SU-DHL-6 (cell line): ENCODE measurements around the gene HELT.

Experiments used
- H2AFZ ChIP-seq: fragments of 200-600 bp; sonication (generic); 2 replicates; pipeline ENCODE4 v1.6.1; 2014; ENCODE audit warnings: low read depth, mild to moderate bottlenecking, moderate library complexity, mixed read lengths, antibody characterized with exemption, low read length; ENCODE audit not compliant: severe bottlenecking
- H3F3A ChIP-seq: fragments of 200-600 bp; shearing (Covaris generic); 2 replicates; pipeline ENCODE4 v1.6.0; 2016; ENCODE audit warnings: antibody characterized with exemption, mild to moderate bottlenecking; ENCODE audit not compliant: insufficient read depth
- H3K27ac ChIP-seq: fragments of 200-600 bp; sonication (generic); 2 replicates; pipeline ENCODE4 v1.5.1; 2016; ENCODE audit warnings: low read depth, mild to moderate bottlenecking, low read length, moderate library complexity, mixed read lengths
- H3K27me3 ChIP-seq: fragments of 200-600 bp; sonication (generic), shearing (Covaris generic); 2 replicates; pipeline ENCODE4 v1.6.0; 2014; ENCODE audit warnings: mild to moderate bottlenecking, low read length
- H3K36me3 ChIP-seq: fragments of 200-600 bp; sonication (generic); 2 replicates; pipeline ENCODE4 v1.6.1; 2014; ENCODE audit warnings: mild to moderate bottlenecking, low read length, mixed read lengths
- H3K4me2 ChIP-seq: fragments of 300-600, 200-600 bp; shearing (Covaris generic), sonication (generic); 2 replicates; pipeline ENCODE4 v1.6.0; 2014; ENCODE audit warnings: low read length, low read depth, mild to moderate bottlenecking; ENCODE audit not compliant: poor library complexity, severe bottlenecking
- H3K4me3 ChIP-seq: fragments of 200-600 bp; sonication (generic); 2 replicates; pipeline ENCODE4 v1.5.1; 2014; ENCODE audit warnings: antibody characterized with exemption, low read length, mild to moderate bottlenecking, mixed read lengths; ENCODE audit not compliant: insufficient read depth, poor library complexity, severe bottlenecking
- H3K79me2 ChIP-seq: fragments of 200-600 bp; sonication (generic); 2 replicates; pipeline ENCODE4 v1.6.1; 2014; ENCODE audit warnings: mild to moderate bottlenecking, low read length, moderate library complexity; ENCODE audit not compliant: insufficient read depth
- H3K9ac ChIP-seq: fragments of 200-600 bp; sonication (generic); 2 replicates; pipeline ENCODE4 v1.7.0; 2014; ENCODE audit warnings: mild to moderate bottlenecking, low read length
- H3K9me2 ChIP-seq: fragments of 200-600 bp; sonication (generic); replicated peaks from 2 replicates; pipeline ENCODE4 v1.6.1; 2014; ENCODE audit warnings: low read length; ENCODE audit not compliant: insufficient read depth
- H3K9me3 ChIP-seq: fragments of 200-600 bp; sonication (generic); 2 replicates; pipeline ENCODE4 v1.6.1; 2014; ENCODE audit warnings: low read length, mixed read lengths; ENCODE audit not compliant: insufficient read depth
- H4K20me1 ChIP-seq: fragments of 200-600 bp; sonication (generic); 2 replicates; pipeline ENCODE4 v1.6.1; 2014; ENCODE audit warnings: low read depth, mild to moderate bottlenecking, antibody characterized with exemption, low read length, moderate library complexity, mixed read lengths
- EZH2phosphoT487 ChIP-seq: fragments of 200-600 bp; sonication (generic), shearing (Covaris generic); conservative IDR thresholded peaks from 2 replicates; pipeline ENCODE4 v1.6.1; 2018; ENCODE audit warnings: mild to moderate bottlenecking, antibody characterized with exemption, low read length, moderate library complexity, mixed read lengths
- TF ChIP-seq, protein P1 (sequence below): fragments of 200-600 bp; sonication (generic); IDR thresholded peaks from one replicate; pipeline ENCODE4 v1.5.1; 2017; ENCODE audit warnings: antibody characterized with exemption, mild to moderate bottlenecking, low read length, moderate library complexity; ENCODE audit not compliant: insufficient read depth, poor library complexity, severe bottlenecking

Gene HELT

DNA sequence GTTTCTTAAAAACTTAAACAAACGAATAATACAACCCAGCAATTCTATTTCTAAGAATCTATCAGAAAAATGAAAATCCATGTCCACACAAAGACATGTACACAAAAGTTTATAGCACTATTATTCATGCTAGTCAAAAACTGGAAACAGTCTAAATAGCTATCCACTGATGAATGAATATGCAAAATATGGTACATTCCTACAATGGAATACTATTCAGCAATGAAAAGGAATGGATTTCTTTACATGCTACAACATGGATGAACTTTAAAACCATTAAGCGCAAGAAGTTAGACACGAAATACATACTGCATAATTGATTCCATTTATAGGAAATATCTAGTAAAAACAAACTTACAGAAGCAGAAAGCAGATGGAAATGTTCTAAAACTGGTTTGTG lies 43.3 kb downstream of the HELT start:
- TF ChIP-seq, protein P1, sequence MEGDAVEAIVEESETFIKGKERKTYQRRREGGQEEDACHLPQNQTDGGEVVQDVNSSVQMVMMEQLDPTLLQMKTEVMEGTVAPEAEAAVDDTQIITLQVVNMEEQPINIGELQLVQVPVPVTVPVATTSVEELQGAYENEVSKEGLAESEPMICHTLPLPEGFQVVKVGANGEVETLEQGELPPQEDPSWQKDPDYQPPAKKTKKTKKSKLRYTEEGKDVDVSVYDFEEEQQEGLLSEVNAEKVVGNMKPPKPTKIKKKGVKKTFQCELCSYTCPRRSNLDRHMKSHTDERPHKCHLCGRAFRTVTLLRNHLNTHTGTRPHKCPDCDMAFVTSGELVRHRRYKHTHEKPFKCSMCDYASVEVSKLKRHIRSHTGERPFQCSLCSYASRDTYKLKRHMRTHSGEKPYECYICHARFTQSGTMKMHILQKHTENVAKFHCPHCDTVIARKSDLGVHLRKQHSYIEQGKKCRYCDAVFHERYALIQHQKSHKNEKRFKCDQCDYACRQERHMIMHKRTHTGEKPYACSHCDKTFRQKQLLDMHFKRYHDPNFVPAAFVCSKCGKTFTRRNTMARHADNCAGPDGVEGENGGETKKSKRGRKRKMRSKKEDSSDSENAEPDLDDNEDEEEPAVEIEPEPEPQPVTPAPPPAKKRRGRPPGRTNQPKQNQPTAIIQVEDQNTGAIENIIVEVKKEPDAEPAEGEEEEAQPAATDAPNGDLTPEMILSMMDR: no peak
- no peak for TF ChIP-seq EZH2phosphoT487
- Histone ChIP-seq H3K9me2 (no peaks in the 10 kb centered on the region), H3K9ac (no peak overlapping the region), H3K4me3 (no peak overlapping the region), H3K4me2 (no peak overlapping the region), H2AFZ (no peak overlapping the region), H4K20me1 (no peaks in the 10 kb centered on the region), H3K36me3 (no peaks in the 10 kb centered on the region), H3F3A (no peaks in the 10 kb centered on the region), H3K9me3 (no peaks in the 10 kb centered on the region), H3K79me2 (no peaks in the 10 kb centered on the region), H3K27ac (no peak overlapping the region), H3K27me3 (no peaks in the 10 kb centered on the region)

DNA sequence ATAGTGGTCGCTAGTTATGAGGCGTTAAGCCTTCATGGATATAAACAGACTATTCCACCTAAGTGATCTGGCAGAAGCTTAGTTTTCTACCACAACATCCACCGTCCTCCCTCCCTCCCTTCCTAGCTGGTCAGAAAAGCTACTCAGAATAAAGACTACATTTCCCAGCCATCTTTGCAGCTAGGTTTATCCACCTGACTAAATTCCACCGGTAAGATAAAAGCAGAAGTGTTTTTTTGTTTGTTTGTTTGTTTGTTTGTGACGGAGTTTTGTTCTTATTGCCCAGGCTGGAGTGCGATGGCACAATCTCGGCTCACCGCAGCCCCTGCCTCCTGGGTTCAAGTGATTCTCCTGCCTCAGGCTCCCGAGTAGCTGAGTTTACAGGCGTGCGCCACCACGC lies 44.3 kb downstream of the HELT start:
- no peaks in the 10 kb centered on the region for H4K20me1 ChIP-seq
- no peak overlapping the region for H3K4me2 ChIP-seq
- H3K36me3 ChIP-seq: no peaks in the 10 kb centered on the region
- no peaks in the 10 kb centered on the region for H3K9me2 ChIP-seq
- TF ChIP-seq EZH2phosphoT487: no peak
- TF ChIP-seq, protein P1: no peak
- no peaks in the 10 kb centered on the region for H3F3A ChIP-seq
- no peak overlapping the region for H2AFZ ChIP-seq
- H3K27me3 ChIP-seq: no peaks in the 10 kb centered on the region
- no peak overlapping the region for H3K9ac ChIP-seq
- no peak overlapping the region for H3K27ac ChIP-seq
- H3K79me2 ChIP-seq: no peaks in the 10 kb centered on the region
- H3K9me3 ChIP-seq: no peaks in the 10 kb centered on the region
- no peak overlapping the region for H3K4me3 ChIP-seq

DNA sequence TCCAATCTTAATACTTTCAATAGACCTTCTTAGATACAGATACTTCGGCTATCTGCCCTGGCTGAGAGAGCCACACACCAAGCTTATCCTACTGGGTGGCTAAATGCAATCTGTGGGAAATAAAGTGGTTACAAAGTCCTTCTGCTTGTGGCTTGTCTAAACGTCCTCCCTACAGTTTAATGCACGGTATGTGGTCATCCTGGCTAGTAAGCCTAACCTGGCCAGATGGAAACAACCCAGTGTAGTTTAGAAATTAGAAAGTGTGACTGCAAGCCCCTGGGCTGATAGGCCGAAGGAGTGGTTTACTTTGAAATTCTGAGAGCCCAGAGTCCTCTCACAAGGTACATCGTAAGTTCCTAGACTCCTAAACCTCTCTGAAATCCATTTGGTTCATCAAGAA lies 47.9 kb downstream of the HELT start:
- no peak overlapping the region for H3K27ac ChIP-seq
- no peak overlapping the region for H3K4me2 ChIP-seq
- H3K79me2 ChIP-seq: no peaks in the 10 kb centered on the region
- H3K36me3 ChIP-seq: no peaks in the 10 kb centered on the region
- no peak overlapping the region for H3K4me3 ChIP-seq
- no peak overlapping the region for H2AFZ ChIP-seq
- H3K9me2 ChIP-seq: no peaks in the 10 kb centered on the region
- H4K20me1 ChIP-seq: no peaks in the 10 kb centered on the region
- H3K9ac ChIP-seq: no peak overlapping the region
- H3F3A ChIP-seq: no peaks in the 10 kb centered on the region
- no peaks in the 10 kb centered on the region for H3K27me3 ChIP-seq
- TF ChIP-seq, protein P1: no peak
- no peak for TF ChIP-seq EZH2phosphoT487
- no peaks in the 10 kb centered on the region for H3K9me3 ChIP-seq

DNA sequence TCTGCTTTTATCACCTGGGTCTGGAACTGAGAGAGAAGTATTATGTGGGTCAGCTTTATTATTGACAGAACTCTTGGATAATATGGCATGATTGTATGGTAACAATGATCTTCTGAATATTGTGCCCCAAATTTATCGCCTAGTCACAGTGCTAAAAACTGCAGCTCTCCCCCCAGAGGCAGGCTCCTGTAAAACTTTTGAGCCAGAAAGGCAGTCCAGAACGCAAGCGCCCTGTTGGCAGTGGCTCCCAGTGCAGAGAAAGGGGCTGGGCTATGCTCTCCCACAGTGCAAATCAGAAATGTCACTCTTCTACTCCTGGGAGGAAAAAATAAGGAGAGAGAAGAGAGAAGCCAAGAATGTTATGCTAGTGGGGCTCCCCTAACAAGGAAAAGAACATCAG lies 50.5 kb downstream of the HELT start:
- Histone ChIP-seq H3K4me3 (no peak overlapping the region), H3K9me2 (no peaks in the 10 kb centered on the region), H3K79me2 (no peaks in the 10 kb centered on the region), H3K36me3 (no peaks in the 10 kb centered on the region), H3K9ac (no peak overlapping the region), H3K27me3 (no peaks in the 10 kb centered on the region), H3K27ac (no peak overlapping the region), H3F3A (no peaks in the 10 kb centered on the region), H4K20me1 (no peaks in the 10 kb centered on the region), H2AFZ (no peak overlapping the region), H3K9me3 (no peaks in the 10 kb centered on the region), H3K4me2 (no peak overlapping the region)
- TF ChIP-seq, protein P1: no peak
- no peak for TF ChIP-seq EZH2phosphoT487
